D341Med (cell line): ENCODE data around the gene ZDHHC20.

Source experiments
- DNase-seq: peaks from one replicate; pipeline ENCODE4 v3.0.0; 2012; ENCODE audit warnings: low spot score

Gene ZDHHC20

GRCh38 chr13:21458813-21459701, at the start of gene ZDHHC20:
Gene ZDHHC20 (minus strand): TSS chr13:21459303. CDS start chr13:21459171, 132 bp downstream.
- DNase-seq, result peak; percentile 99

- DNase-seq, result no peak
Measured at GRCh38 chr13:21504379-21504778, 45.3 kb upstream of the ZDHHC20 start.

- DNase-seq, result no peak
Measured at GRCh38 chr13:21501686-21502085, 42.6 kb upstream of the ZDHHC20 start.

DNA sequence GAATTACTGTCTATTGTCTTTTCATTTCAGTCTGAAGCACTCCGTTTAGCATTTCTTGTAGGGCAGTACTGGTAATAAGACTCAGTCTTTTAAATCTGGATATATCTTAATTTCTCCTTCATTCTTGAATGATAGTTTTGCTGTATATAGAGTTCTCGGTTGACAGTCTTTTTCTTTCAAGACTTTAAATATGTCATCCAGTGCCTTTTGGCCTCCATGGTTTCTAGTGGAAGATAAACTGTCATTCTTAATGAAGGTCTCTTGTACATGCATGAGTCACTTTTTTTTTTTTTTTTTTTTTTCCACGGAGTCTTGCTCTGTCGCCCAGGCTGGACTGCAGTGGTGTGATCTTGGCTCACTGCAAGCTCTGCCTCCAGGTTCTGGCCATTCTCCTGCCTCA, 27.2 kb upstream of the ZDHHC20 start:
- DNase-seq, result no peak

GRCh38 chr13:21483748-21484147, 24.6 kb upstream of the ZDHHC20 start:
- no peak for DNase-seq

- DNase-seq, result no peak
Measured at GRCh38 chr13:21481359-21481758, 22.3 kb upstream of the ZDHHC20 start.

DNA sequence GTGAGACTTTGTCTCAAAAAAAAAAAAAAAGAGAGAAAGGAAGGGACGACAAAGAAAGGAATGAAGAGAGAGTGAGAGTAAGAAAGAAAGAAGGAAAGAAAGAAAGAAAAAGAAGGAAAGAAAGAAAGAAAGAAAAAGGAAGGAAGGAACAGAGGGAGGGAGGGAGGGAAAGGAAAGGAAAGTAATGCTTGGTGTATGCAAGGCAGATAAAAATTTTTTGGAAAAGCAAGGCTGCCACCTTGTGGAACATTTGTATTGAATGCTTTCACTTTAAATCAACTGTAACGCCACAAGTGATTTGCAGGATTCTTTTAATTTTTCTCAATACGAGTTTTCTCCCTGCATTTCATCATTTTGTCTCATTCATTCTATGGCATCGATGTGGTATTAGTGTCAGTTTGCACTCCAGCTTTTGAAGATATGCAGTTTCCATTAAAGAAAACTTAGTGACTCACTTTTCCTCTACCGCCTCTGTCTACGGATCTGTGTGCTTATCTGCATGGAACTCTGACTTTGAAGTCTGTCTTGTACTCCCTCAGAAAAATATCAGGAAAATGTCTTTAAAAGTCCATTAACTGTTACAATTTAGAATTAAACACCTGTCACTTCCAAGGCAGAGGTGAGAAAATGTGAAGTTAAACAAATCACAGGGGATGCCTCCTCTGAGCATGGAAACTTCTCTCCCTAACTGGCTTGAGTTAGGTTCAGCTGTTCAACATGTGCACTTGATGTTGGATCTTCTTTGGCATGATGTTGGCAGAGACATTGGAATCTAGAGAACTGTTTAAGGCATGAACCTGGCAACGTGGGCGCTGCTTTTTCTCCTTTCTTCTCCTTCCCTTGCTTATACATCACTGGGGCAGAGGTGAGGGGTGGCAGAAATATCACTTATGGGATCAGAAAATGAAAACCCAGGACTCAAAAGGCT, 20.0 kb upstream of the ZDHHC20 start:
- DNase-seq, result no peak

GRCh38 chr13:21476893-21477472, 17.9 kb upstream of the ZDHHC20 start:
- peak; percentile 84 for DNase-seq

DNA sequence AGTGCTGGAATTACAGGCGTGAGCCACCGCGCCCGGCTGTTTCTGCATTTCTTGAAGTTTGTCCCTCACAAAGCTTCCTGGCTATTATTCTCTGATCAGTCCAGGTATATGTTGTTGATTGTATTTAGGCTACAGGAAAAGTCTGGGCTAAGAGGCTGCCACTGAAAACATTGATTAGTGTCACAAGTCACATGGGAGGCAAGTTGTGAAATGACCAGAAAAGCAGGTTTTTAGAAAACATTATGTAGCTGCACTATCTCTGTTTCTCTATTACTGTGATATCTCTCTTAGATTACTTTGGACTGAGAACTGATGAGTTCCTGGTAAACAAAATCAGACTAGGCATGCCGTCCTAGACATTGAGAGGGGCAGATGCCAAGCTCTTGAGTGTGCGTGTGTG, 16.0 kb upstream of the ZDHHC20 start:
- DNase-seq, result no peak

DNA sequence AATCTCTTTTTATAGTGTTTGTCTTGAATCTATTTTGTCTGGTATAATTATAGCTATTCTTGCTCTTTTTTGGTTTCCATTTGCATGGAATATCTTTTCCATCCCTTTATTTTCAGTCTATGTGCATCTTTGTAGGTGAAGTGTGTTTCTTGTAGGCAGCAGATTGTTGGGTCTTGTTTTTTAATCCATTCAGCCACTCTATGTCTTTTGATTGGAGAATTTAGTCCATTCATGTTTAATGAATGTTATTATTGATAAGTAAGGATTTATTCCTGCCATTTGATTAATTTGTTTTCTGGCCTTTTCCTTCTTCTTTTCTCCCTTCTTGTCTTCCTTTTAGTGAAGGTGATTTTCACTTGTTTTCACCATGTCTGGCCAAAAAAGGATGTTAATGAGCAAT, 11.7 kb upstream of the ZDHHC20 start:
- no peak for DNase-seq

- DNase-seq, result no peak
Measured at GRCh38 chr13:21466527-21466926, 7.4 kb upstream of the ZDHHC20 start.

DNA sequence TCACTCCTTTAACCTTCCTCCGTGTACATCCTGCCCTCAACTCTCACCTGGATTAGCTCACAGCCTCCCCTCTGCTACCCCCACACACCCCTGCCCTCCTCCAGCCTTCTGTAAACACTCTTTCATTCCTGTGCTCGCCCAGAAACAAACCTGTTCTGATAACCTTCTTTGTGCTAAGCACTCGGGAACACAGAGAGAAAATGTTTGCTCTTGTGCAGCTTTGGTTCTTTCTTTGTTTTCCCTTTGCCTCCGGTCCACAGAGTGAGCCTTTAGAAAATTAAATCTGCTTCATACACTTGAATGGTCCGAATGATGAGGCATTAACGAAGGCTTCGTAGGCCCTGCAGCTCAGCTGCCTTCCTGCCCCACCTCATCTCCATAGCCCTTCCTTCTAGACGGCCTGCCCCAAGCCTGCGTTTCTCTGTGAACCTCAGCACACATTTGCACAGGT, 6.6 kb upstream of the ZDHHC20 start:
- DNase-seq, result no peak

DNA sequence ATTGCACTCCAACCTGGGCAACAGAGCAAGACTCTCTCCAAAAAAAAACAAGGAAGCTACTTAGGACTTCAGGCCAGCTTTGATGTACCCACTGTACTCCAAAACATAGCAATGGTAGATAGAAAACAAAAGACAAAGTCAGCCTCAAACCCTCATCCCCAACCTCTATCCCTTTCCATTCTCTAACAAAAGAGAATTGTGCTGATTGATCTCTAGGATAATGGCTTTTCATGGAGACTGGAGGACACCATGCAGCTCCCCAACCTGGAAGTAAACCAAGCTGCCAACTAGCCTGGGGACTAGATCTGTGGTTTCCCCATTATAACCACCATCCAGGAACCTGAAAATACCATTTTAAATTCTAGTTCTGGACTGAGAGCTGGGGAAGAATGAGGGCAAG, 4.3 kb upstream of the ZDHHC20 start:
- no peak for DNase-seq

GRCh38 chr13:21461131-21461530, 2.0 kb upstream of the ZDHHC20 start:
- DNase-seq, result no peak

DNA sequence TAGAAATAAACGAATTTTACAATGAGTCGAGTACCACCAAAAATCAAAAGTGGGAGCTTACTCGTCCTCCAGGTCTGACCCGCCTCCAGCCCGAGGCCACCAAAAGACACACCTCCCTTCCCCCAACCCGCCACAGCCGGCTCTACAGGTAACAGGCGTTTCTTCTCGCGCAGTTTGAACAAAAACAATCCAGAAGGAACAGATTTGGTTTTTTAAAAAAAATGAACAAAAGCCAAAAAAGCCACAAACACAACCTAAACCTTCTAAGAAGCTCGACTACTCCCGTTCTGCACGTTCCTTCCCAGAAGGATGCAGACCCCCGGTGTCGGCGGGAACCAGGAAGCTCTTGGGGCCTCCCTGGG, 671 bp downstream of the ZDHHC20 start:
- DNase-seq, result peak; percentile 48

DNA sequence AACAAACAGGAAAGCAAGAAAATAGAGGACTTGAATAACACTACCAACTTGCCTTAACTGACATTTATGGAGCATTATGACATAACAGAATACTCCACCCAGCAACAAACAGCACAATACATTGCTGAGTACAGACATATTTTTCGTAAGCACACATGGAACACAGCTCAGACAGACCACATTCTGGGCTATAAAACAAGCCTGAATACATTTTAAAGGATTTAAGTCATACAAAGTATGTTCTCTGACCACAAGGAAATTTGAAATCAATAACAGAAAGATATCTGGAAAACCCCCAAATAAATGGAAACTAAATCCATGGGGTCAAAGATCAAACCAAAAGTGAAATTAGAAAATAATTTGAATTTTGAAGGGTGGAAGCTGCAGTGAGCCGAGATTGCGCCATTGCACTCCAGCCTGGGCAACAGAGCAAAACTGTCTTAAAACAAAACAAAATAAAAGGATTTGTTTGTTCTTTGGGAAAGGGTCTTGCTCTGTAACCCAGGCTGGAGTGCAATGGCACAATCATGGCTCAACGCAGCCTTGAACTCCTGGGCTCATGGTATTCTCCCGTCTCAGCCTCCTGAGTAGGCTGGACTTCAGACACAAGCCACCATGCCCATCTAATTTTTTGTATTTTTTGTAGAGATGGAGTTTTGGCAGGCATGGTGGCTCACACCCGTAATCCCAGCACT, 5.6 kb downstream of the ZDHHC20 start:
- no peak for DNase-seq

GRCh38 chr13:21450936-21451335, 8.2 kb downstream of the ZDHHC20 start:
- DNase-seq, result no peak

DNA sequence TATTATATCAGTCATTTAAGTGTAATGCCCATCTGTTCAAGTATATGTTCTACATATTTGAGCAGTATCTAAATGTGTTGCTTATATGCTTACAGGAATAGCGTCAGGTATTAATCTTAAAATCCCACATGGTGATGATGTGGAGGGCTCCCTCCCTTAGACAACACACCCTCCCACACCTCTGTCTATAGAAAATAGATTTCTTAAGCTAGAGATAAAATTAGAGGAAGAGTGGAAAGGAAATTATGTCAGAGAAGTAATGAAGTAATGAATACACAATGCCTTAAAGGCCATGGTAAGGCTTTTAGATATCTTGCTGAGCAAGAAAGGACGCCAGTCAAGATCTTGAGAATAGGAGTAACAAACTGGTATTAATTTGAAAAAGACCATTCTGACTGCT, 12.4 kb downstream of the ZDHHC20 start:
- no peak for DNase-seq

DNA sequence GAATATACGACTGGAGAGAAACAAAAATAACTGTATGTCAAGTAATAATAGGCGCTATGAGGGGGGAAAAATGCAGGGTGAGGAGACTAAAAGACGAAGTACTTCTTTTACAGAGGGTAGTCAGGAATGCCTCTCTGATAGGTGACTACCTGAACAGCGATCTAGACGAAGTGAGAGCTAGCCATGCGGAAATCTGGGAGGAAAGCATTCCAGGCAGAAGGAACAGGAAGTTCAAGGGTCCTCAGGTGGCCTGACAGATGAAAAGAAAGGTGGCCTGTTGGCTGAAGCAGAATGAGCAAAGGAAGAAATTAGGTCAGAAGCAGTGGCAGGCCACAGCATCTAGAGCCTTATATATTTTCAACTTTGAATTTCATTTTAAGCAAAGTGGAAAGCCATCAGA, 13.3 kb downstream of the ZDHHC20 start:
- no peak for DNase-seq

DNA sequence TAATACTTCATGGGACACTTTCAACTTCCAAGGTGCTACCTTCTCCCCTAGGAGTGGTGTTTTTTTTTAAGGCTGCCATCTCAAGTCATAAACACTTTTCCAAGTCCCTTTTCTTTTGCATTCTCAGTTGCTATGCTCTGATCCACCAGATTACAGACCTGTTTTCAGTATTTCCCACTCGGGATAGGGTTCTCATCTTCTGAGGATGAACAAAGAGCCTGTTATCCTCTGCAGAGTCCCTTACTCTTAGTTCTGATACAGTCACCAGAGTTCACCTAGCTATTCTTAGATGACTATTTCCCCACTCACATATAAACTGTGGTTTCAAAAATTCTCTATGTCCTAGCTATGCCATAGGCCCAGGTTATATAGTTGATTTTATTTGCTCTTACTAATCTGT, 15.9 kb downstream of the ZDHHC20 start:
- DNase-seq, result no peak

- DNase-seq, result no peak
Measured at GRCh38 chr13:21436582-21436981, 22.5 kb downstream of the ZDHHC20 start.

DNA sequence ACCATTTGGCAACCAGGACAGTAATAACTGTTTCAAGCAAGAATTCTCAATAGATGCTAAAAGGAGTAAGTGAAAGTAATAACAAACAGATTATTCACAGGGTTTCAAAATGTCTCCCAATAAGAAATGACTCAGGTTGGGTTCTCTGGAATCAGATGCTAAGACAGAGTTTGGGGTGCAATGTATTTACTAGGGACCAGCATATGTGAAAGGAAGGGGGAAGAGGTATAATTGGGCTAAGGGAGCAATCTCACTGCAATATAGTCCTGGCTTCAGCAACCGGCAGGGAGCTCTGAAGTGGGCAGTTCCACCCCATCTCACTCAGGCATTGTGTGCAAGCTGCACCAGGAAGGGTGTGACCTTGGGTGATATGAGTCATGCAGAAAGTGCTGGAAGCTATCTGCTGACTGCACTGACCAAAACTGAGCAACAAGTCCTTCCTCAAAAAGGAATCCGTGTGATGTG, 23.4 kb downstream of the ZDHHC20 start:
- no peak for DNase-seq
